GM21423 (cell line): ENCODE measurements around the gene FCF1.
A peak's percentile ranks its signal among the peaks of the same experiment; 100 is the strongest.
"Not testable (repeated sequence)": the region's sequence is repeated elsewhere in the genome, so short reads cannot be mapped to it uniquely, and the experiment has no call there.

Experiments
- ATAC-seq: cut with Tn5 transposase; IDR thresholded peaks from one replicate; pipeline ENCODE4 v1.9.1; 2021; ENCODE audit warnings: mild to moderate bottlenecking, moderate library complexity; ENCODE audit not compliant: unreplicated experiment

Gene FCF1

GRCh38 chr14:74698465-74698864 lies 14.5 kb upstream of the FCF1 start:
- no peak for ATAC-seq

GRCh38 chr14:74702293-74702692 lies 10.7 kb upstream of the FCF1 start:
- ATAC-seq = no peak

- ATAC-seq = no peak
Observed at GRCh38 chr14:74703043-74703442, 9.9 kb upstream of the FCF1 start.

- ATAC-seq = no peak
Observed at GRCh38 chr14:74704656-74705055, 8.3 kb upstream of the FCF1 start.

GRCh38 chr14:74705613-74706500 lies 7.1 kb upstream of the FCF1 start:
- ATAC-seq = no peak

GRCh38 chr14:74710480-74710879 lies 2.5 kb upstream of the FCF1 start:
- ATAC-seq = no peak

GRCh38 chr14:74711651-74712050 lies 1.3 kb upstream of the FCF1 start:
- no peak for ATAC-seq

GRCh38 chr14:74713395-74713735 lies 421 bp downstream of the FCF1 start:
- ATAC-seq = no peak

GRCh38 chr14:74720526-74720925 lies 7.6 kb downstream of the FCF1 start:
- ATAC-seq = no peak

- ATAC-seq = no peak
Observed at GRCh38 chr14:74723134-74723533, 10.2 kb downstream of the FCF1 start.

- ATAC-seq = no peak
Observed at GRCh38 chr14:74732387-74732786, 19.4 kb downstream of the FCF1 start.

GRCh38 chr14:74733221-74733620 lies 20.3 kb downstream of the FCF1 start:
- ATAC-seq = no peak

- ATAC-seq = no peak
Observed at GRCh38 chr14:74735125-74735524, 22.2 kb downstream of the FCF1 start.

- no peak for ATAC-seq
Observed at GRCh38 chr14:74737753-74738325, 24.9 kb downstream of the FCF1 start.

GRCh38 chr14:74739293-74740030 lies 26.5 kb downstream of the FCF1 start:
- no peak for ATAC-seq

GRCh38 chr14:74747237-74747636 lies 34.3 kb downstream of the FCF1 start:
- no peak for ATAC-seq

- no peak for ATAC-seq
Observed at GRCh38 chr14:74754157-74754556, 41.2 kb downstream of the FCF1 start.

GRCh38 chr14:74754899-74755298 lies 42.0 kb downstream of the FCF1 start:
- ATAC-seq = no peak

- no peak for ATAC-seq
Observed at GRCh38 chr14:74756326-74756725, 43.4 kb downstream of the FCF1 start.

- not testable (repeated sequence) for ATAC-seq
Observed at GRCh38 chr14:74758505-74758904, 45.6 kb downstream of the FCF1 start.

- ATAC-seq = peak; percentile 95
Observed at GRCh38 chr14:74762917-74763802, 50.2 kb downstream of the FCF1 start, which contains the start of gene YLPM1. Gene YLPM1, plus strand, starts transcription at chr14:74763316. Its CDS starts 174 bp downstream, at chr14:74763490.
